ENCODE measurements around the gene AGPAT3.

- TF ChIP-seq HOXC10 (CRISPR knock-in tag; IDR thresholded peaks at IDR 0.05) (no peak), ZBTB48 (tag by site-specific recombination; IDR thresholded peaks at IDR 0.05) (no peak), EGR2 (tag by site-specific recombination; IDR thresholded peaks at IDR 0.05; ENCODE audit: low read depth) (no peak), PRDM1 (tag by site-specific recombination; IDR thresholded peaks at IDR 0.05) (no peak), ZBTB10 (tag by site-specific recombination; IDR thresholded peaks at IDR 0.05) (no peak), ZNF561 (tag by site-specific recombination; IDR thresholded peaks at IDR 0.05; ENCODE audit: borderline replicate concordance) (no peak), ZNF24 (tag by site-specific recombination; IDR thresholded peaks at IDR 0.05) (no peak), ZFP69B (tag by site-specific recombination; IDR thresholded peaks at IDR 0.05) (no peak), TCF7L2 (IDR thresholded peaks at IDR 0.05; ENCODE audit: borderline replicate concordance, low read depth, low read length) (no peak), ZNF146 (tag by site-specific recombination; IDR thresholded peaks at IDR 0.05) (no peak), INSM2 (tag by site-specific recombination; IDR thresholded peaks at IDR 0.05) (no peak)
Measured at GRCh38 chr21:43937051-43937832, 72.2 kb downstream of the AGPAT3 start.
